Ishikawa (cell line): ENCODE measurements around the gene MRTFB.

ENCODE experiments used
- CEBPB ChIP-seq: IDR thresholded peaks from 2 replicates; pipeline ENCODE4 v1.6.1; 2012
- CREB1 ChIP-seq: IDR thresholded peaks from 2 replicates; pipeline ENCODE4 v1.6.1; 2012; ENCODE audit warnings: low read depth
- EGR1 ChIP-seq: IDR thresholded peaks from 2 replicates; pipeline ENCODE4 v1.6.1; 2012
- EP300 ChIP-seq: IDR thresholded peaks from 2 replicates; pipeline ENCODE4 v1.6.1; 2012; ENCODE audit warnings: borderline replicate concordance
- FOXM1 ChIP-seq: IDR thresholded peaks from 2 replicates; pipeline ENCODE4 v1.6.1; 2012; ENCODE audit warnings: low read depth, borderline replicate concordance
- MAX ChIP-seq: IDR thresholded peaks from 2 replicates; pipeline ENCODE4 v1.6.1; 2012
- NFIC ChIP-seq: IDR thresholded peaks from 2 replicates; pipeline ENCODE4 v1.6.1; 2012
- RAD21 ChIP-seq: IDR thresholded peaks from 2 replicates; pipeline ENCODE4 v1.6.1; 2012; ENCODE audit warnings: low read depth
- REST ChIP-seq: IDR thresholded peaks from 2 replicates; pipeline ENCODE4 v1.6.1; 2012; ENCODE audit warnings: low read depth, mild to moderate bottlenecking
- TAF1 ChIP-seq: IDR thresholded peaks from 2 replicates; pipeline ENCODE4 v1.6.1; 2012; ENCODE audit warnings: low read depth, mild to moderate bottlenecking
- TCF12 ChIP-seq: IDR thresholded peaks from 2 replicates; pipeline ENCODE4 v1.6.1; 2012; ENCODE audit warnings: low read depth
- TEAD4 ChIP-seq: IDR thresholded peaks from 2 replicates; pipeline ENCODE4 v1.6.1; 2012
- USF1 ChIP-seq: IDR thresholded peaks from 2 replicates; pipeline ENCODE4 v1.6.1; 2012
- YY1 ChIP-seq: IDR thresholded peaks from 2 replicates; pipeline ENCODE4 v1.6.1; 2012; ENCODE audit warnings: low read depth
- ZBTB7A ChIP-seq: IDR thresholded peaks from 2 replicates; pipeline ENCODE4 v1.6.1; 2012; ENCODE audit warnings: low read depth

Gene MRTFB

GRCh38 chr16:14051103-14051729 is 19.9 kb upstream of the MRTFB start:
- TF ChIP-seq RAD21 (no peak), TEAD4 (no peak), REST (no peak), YY1 (no peak), EP300 (no peak), FOXM1 (no peak), EGR1 (no peak), USF1 (no peak), TCF12 (no peak), NFIC (no peak), MAX (no peak), CREB1 (no peak), ZBTB7A (no peak), TAF1 (no peak), CEBPB (no peak)

GRCh38 chr16:14056970-14057369 is 14.1 kb upstream of the MRTFB start:
- TF ChIP-seq ZBTB7A (no peak), RAD21 (no peak), TCF12 (no peak), CEBPB (no peak), REST (no peak), FOXM1 (no peak), TEAD4 (no peak), MAX (no peak), NFIC (no peak), YY1 (no peak), CREB1 (no peak), TAF1 (no peak), USF1 (no peak), EGR1 (no peak), EP300 (no peak)

- TF ChIP-seq NFIC (no peak), USF1 (no peak), MAX (no peak), TAF1 (no peak), TEAD4 (no peak), CREB1 (no peak), FOXM1 (no peak), REST (no peak), TCF12 (no peak), EP300 (no peak), EGR1 (no peak)
Observed at GRCh38 chr16:14057878-14058382, 13.2 kb upstream of the MRTFB start.
